ENCODE measurements around the gene AKR1B15.

- no peak for TF ChIP-seq CTCF (IDR thresholded peaks at IDR 0.05)
- no peak for TF ChIP-seq ZFX (IDR thresholded peaks at IDR 0.05; ENCODE audit: borderline replicate concordance)
Measured at GRCh38 chr7:134602881-134603451, 54.1 kb downstream of the AKR1B15 start.

Measured in 22Rv1 (cell line).